Memory B cell (primary cell): ENCODE results near the gene POLR1B.
"Not testable (repeated sequence)": the region's sequence is repeated elsewhere in the genome, so short reads cannot be mapped to it uniquely, and the experiment has no call there.

Source experiments
- ATAC-seq: fragments of 150-1000 bp; cut with Tn5 transposase; 2 replicates; pipeline ENCODE4 v1.10.0; 2021; ENCODE audit warnings: low read depth, mild to moderate bottlenecking, moderate library complexity
- DNase-seq, 2 donors: peaks; one replicate each; pipeline ENCODE4 v3.0.0; 2022; ENCODE audit warnings: low spot score in 2 of 2
- H3K27ac Mint-ChIP-seq: one replicate; pipeline ENCODE4 v1.8.0; 2022; ENCODE audit warnings: mild to moderate bottlenecking, moderate library complexity, mixed read lengths
- H3K27me3 Mint-ChIP-seq: one replicate; pipeline ENCODE4 v1.8.0; 2022; ENCODE audit warnings: mixed read lengths
- H3K36me3 Mint-ChIP-seq: one replicate; pipeline ENCODE4 v1.8.0; 2022; ENCODE audit warnings: mild to moderate bottlenecking, mixed read lengths
- H3K4me1 Mint-ChIP-seq: one replicate; pipeline ENCODE4 v1.8.0; 2022; ENCODE audit warnings: mixed read lengths
- H3K4me3 Mint-ChIP-seq: one replicate; pipeline ENCODE4 v1.8.0; 2022; ENCODE audit warnings: mild to moderate bottlenecking, moderate library complexity, mixed read lengths
- H3K9me3 Mint-ChIP-seq: one replicate; pipeline ENCODE4 v1.8.0; 2022; ENCODE audit warnings: mixed read lengths

POLR1B gene

DNA sequence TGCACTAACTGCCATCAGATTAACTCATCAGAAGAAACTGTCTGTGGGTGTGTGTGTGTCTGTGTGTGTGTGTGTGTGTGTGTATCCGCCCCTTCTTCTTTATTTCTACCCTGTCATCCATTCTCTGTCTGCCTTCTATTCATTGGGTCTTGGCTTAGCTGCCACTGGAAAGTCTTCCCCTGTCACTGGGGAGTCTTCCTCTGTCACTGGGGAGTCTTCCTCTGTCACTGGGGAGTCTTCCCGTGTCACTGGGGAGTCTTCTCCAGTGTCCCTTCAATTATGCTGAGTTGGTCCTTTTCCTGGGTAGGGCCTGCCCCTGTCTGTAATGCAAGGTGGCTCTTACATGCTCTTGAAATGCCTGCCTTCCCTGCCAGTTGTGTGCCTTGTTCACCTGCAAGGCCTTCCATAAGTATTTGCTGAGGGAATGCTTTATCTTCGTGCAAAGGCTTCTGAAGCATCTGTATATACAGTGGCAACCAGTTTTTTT is 18.9 kb upstream of the POLR1B start:
- no peaks in the 10 kb centered on the region for H3K9me3 Mint-ChIP-seq
- H3K27me3 Mint-ChIP-seq, result no peaks in the 10 kb centered on the region
- no peak for ATAC-seq
- H3K27ac Mint-ChIP-seq, result no peak overlapping the region
- H3K4me1 Mint-ChIP-seq, result no peaks in the 10 kb centered on the region
- no peak overlapping the region for H3K4me3 Mint-ChIP-seq
- DNase-seq, result no peak
- peaks cover 46% of the 10 kb centered on the region for H3K36me3 Mint-ChIP-seq

- not testable (repeated sequence) for ATAC-seq, H3K4me1 Mint-ChIP-seq, H3K27me3 Mint-ChIP-seq, H3K9me3 Mint-ChIP-seq, H3K27ac Mint-ChIP-seq, H3K4me3 Mint-ChIP-seq, DNase-seq
- peaks cover 46% of the 10 kb centered on the region for H3K36me3 Mint-ChIP-seq
These were observed 18.0 kb upstream of the POLR1B start for GRCh38 chr2:112524276-112524675.

- no peak overlapping the region for H3K4me3 Mint-ChIP-seq
- H3K4me1 Mint-ChIP-seq, result no peaks in the 10 kb centered on the region
- no peaks in the 10 kb centered on the region for H3K9me3 Mint-ChIP-seq
- no peaks in the 10 kb centered on the region for H3K27me3 Mint-ChIP-seq
- ATAC-seq (no peak), DNase-seq (no peak)
- H3K27ac Mint-ChIP-seq, result no peak overlapping the region
- H3K36me3 Mint-ChIP-seq, result peaks cover 27% of the 10 kb centered on the region
These were observed 13.7 kb upstream of the POLR1B start for GRCh38 chr2:112528541-112528940.

GRCh38 chr2:112529757-112530156 is 12.5 kb upstream of the POLR1B start:
- Mint-ChIP-seq H3K36me3 (peaks cover 22% of the 10 kb centered on the region), H3K4me1 (no peaks in the 10 kb centered on the region), H3K4me3 (no peak overlapping the region), H3K27me3 (no peaks in the 10 kb centered on the region), H3K9me3 (no peaks in the 10 kb centered on the region), H3K27ac (no peak overlapping the region)
- ATAC-seq (no peak), DNase-seq (no peak)

DNA sequence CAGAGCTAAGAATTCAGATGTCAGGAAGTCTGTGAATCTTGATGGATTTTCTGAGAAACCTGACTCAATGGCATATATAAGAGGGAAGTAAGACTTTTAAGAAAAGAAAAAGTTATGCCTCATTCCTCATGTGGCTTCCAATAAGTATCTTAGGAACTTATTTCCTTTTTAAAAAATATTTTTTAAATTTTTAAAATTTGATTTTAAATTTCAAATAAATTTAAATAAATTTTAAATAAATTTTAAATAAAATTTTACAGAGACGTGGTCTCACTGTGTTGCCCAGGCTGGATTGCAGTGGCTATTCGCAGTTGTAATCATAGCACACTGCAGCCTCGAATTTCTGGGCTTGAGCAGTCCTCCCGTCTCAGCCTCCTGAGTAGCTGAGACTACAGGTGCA is 11.5 kb upstream of the POLR1B start:
- no peak overlapping the region for H3K4me3 Mint-ChIP-seq
- H3K27me3 Mint-ChIP-seq, result no peaks in the 10 kb centered on the region
- H3K9me3 Mint-ChIP-seq, result no peaks in the 10 kb centered on the region
- no peak overlapping the region for H3K27ac Mint-ChIP-seq
- ATAC-seq (no peak), DNase-seq (no peak)
- H3K36me3 Mint-ChIP-seq, result peaks cover 17% of the 10 kb centered on the region
- no peaks in the 10 kb centered on the region for H3K4me1 Mint-ChIP-seq

DNA sequence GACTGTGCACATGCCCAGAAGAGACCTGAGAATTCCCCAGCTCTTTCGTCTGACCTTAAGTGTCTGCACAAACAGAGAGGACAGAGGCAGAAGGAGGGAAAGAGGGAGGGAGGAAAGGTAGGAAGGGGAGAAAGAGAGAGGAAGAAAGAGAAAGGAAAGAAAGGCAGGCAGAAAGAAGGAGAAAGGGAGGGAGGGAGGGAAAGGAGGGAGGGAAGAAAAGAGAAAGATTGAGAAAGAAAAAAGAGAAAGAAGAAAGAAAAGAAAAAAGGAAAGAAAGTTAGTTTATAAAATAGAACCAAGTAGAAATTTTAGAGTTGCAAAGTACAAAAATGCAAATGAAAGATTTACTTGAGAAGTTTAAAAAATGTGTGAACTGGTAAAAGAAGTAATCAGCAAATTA is 7.4 kb upstream of the POLR1B start:
- Mint-ChIP-seq H3K27me3 (no peaks in the 10 kb centered on the region), H3K4me1 (no peaks in the 10 kb centered on the region), H3K36me3 (peaks cover 16% of the 10 kb centered on the region), H3K4me3 (no peak overlapping the region), H3K27ac (no peak overlapping the region), H3K9me3 (no peaks in the 10 kb centered on the region)
- no peak for ATAC-seq
- DNase-seq, result no peak

GRCh38 chr2:112536665-112537064 is 5.6 kb upstream of the POLR1B start:
- ATAC-seq, H3K36me3 Mint-ChIP-seq, DNase-seq, H3K27me3 Mint-ChIP-seq, H3K4me3 Mint-ChIP-seq, H3K27ac Mint-ChIP-seq, H3K9me3 Mint-ChIP-seq, H3K4me1 Mint-ChIP-seq: not testable (repeated sequence)

DNA sequence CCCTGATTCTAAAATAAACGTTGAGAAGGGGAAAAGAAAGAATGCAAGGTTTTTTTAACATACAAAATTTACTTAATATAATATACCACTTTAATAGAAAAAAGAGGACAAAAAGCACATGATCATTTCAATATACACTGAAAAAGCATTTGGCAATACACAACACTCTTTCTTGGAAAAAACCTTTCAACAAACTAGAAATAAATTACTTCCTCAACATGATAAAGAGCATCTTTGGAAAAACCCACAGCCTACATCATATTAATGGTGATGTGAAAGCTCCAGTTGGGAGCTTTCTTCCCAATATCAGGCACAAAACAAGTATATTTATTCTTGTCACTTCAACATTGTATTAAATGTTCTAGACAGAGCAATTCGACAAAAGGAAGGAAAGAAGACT is 3.0 kb upstream of the POLR1B start:
- H3K27ac Mint-ChIP-seq, result no peak overlapping the region
- peaks cover 5% of the 10 kb centered on the region for H3K4me1 Mint-ChIP-seq
- H3K27me3 Mint-ChIP-seq, result no peaks in the 10 kb centered on the region
- H3K9me3 Mint-ChIP-seq, result no peaks in the 10 kb centered on the region
- DNase-seq, result no peak
- ATAC-seq, result no peak
- no peak overlapping the region for H3K4me3 Mint-ChIP-seq
- peaks cover 4% of the 10 kb centered on the region for H3K36me3 Mint-ChIP-seq

GRCh38 chr2:112540906-112541305 is 1.4 kb upstream of the POLR1B start:
- H3K4me3 Mint-ChIP-seq, result no peak overlapping the region
- H3K27ac Mint-ChIP-seq, result no peak overlapping the region
- peaks cover 3% of the 10 kb centered on the region for H3K36me3 Mint-ChIP-seq

DNA sequence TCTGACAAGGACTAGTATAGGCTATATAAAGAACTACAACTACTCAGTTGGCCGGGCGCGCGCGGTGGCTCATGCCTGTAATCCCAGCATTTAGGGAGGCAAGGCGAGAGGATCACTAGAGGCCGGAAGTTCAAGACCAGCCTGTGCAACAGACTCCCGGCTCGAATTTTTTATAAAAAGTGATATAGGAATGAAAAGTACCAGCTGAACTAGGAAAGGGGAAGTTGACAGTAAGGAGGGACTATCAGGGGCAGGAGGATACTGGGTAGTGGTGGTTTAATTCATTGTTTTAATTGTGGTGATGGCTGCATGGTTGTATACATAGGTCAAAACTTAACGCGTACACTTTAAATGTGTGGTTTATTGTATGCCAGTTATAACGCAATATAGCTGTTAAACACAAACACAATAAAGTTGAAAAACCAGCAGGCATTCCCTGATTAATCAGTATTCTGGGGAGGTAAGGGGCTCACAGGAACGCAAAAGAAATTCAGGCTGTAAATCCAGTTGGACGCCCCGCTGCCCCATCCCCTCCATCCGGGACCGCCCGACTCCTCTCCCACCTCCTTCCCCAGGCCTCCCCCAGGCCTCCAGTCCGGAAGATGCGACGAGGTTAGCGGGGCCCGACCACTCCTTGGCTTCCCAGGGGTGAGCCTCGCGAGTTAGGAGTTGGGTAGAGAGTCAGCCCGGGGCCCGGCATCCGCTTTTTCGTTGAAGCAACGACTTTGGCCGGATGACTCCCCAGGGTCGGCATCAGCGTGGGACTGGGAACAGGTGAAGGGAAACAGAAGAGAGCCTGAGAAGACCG is 746 bp upstream of the POLR1B start:
- peaks cover 3% of the 10 kb centered on the region for H3K36me3 Mint-ChIP-seq
- DNase-seq, result peak in 1 of 2 donors; percentile 4
- H3K27me3 Mint-ChIP-seq, result no peaks in the 10 kb centered on the region

More at GRCh38 chr2:112540906-112541305, 1.4 kb upstream of the POLR1B start:
- no peaks in the 10 kb centered on the region for H3K27me3 Mint-ChIP-seq
- ATAC-seq (no peak), DNase-seq (no peak)
- H3K4me1 Mint-ChIP-seq, result peaks cover 5% of the 10 kb centered on the region
- H3K9me3 Mint-ChIP-seq, result no peaks in the 10 kb centered on the region

DNA sequence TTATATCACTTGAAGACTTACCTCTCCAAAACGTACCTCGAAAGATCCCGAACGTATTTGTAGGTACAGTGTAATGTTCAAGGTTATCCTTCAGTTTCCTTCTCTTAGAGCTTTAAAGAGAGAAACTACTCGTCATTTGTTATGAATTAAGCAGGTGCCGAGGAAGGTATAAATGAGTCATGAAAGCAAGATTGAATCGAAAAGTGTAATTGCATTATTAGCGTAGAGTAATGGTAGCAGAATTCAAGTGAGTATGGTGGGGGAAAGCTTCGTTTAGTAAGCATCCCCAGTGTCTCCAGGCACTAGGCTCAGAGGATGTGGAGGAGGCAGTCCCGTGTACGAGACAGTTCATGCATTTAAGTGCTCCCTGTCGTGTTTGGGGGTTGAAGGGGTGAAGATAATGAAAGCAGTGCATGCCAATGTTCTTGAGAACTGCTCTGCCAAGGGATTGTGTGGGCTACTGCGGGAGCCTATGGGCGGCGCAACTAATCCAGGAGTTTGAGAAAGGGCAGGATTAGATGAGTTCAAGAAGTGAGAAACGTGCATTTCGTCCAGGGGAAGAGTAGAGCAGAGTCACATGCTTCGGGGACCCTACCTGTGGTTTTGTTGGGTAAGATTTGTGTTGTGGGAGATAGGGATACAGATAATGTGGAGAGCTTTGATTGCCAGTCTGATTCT is 858 bp downstream of the POLR1B start:
- H3K9me3 Mint-ChIP-seq, result no peaks in the 10 kb centered on the region
- H3K4me1 Mint-ChIP-seq, result peaks cover 5% of the 10 kb centered on the region
- peaks cover 3% of the 10 kb centered on the region for H3K36me3 Mint-ChIP-seq
- no peaks in the 10 kb centered on the region for H3K27me3 Mint-ChIP-seq
- no peak for ATAC-seq
- H3K4me3 Mint-ChIP-seq, result no peak overlapping the region
- no peak for DNase-seq
- H3K27ac Mint-ChIP-seq, result no peak overlapping the region

More for the DNA sequence above, 746 bp upstream of the POLR1B start:
- H3K27ac Mint-ChIP-seq, result no peak overlapping the region
- H3K4me1 Mint-ChIP-seq, result peaks cover 5% of the 10 kb centered on the region
- no peak overlapping the region for H3K4me3 Mint-ChIP-seq
- ATAC-seq, result peak; percentile 70
- H3K9me3 Mint-ChIP-seq, result no peaks in the 10 kb centered on the region

- H3K27ac Mint-ChIP-seq, result no peak overlapping the region
- peaks cover 2% of the 10 kb centered on the region for H3K4me1 Mint-ChIP-seq
- no peak for ATAC-seq
- H3K9me3 Mint-ChIP-seq, result no peaks in the 10 kb centered on the region
- H3K36me3 Mint-ChIP-seq, result peaks cover 30% of the 10 kb centered on the region
- no peak for DNase-seq
- H3K27me3 Mint-ChIP-seq, result no peaks in the 10 kb centered on the region
- no peak overlapping the region for H3K4me3 Mint-ChIP-seq
These were observed 5.1 kb downstream of the POLR1B start for GRCh38 chr2:112547333-112547732.

DNA sequence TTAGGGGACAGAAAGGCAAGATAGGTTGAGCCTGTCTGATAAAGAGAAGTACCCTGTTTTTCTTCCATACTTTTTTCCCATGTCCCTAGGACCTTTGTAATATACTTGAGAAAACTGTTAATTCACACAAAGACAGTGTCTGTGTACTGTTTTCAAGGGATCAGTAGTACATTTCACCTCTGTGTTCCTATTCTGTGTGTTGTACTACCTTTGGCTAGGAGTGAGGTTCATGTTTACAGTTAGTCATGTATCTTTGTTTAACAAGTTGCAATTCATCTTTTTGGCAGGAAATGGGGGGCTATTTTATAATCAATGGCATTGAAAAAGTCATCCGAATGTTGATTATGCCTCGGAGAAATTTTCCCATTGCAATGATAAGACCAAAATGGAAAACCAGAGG is 6.7 kb downstream of the POLR1B start:
- Mint-ChIP-seq H3K36me3 (peaks cover 38% of the 10 kb centered on the region), H3K27ac (no peak overlapping the region), H3K4me1 (peaks cover 2% of the 10 kb centered on the region), H3K27me3 (no peaks in the 10 kb centered on the region), H3K4me3 (no peak overlapping the region), H3K9me3 (no peaks in the 10 kb centered on the region)
- no peak for ATAC-seq
- no peak for DNase-seq

GRCh38 chr2:112566104-112566503 is 23.8 kb downstream of the POLR1B start:
- Mint-ChIP-seq H3K27me3 (no peaks in the 10 kb centered on the region), H3K36me3 (peaks cover 46% of the 10 kb centered on the region), H3K9me3 (peaks cover 8% of the 10 kb centered on the region), H3K4me3 (no peak overlapping the region), H3K27ac (no peak overlapping the region), H3K4me1 (no peaks in the 10 kb centered on the region)
- ATAC-seq (no peak), DNase-seq (no peak)
